Mesenchymal stem cell (in vitro differentiated cells and primary cell): ENCODE data around the gene LSP1.

ENCODE experiments used
- DNase-seq: peaks from one replicate; pipeline ENCODE4 v3.0.0-alpha.2; 2013
- H2AFZ ChIP-seq: one replicate; pipeline ENCODE4 v1.6.1; 2013; ENCODE audit warnings: low read depth, mild to moderate bottlenecking, control low read depth, inconsistent platforms, low read length, moderate library complexity
- H2AK5ac ChIP-seq: 2 replicates; pipeline ENCODE4 v1.6.1; 2013; ENCODE audit warnings: low read length, moderate library complexity, mild to moderate bottlenecking, inconsistent platforms; ENCODE audit not compliant: severe bottlenecking
- H2BK120ac ChIP-seq: one replicate; pipeline ENCODE4 v1.6.1; 2013; ENCODE audit warnings: low read depth, mild to moderate bottlenecking, inconsistent platforms, low read length, moderate library complexity
- H2BK12ac ChIP-seq, 2 experiments: one replicate each; pipeline ENCODE4 v1.6.1; 2013; ENCODE audit warnings: inconsistent platforms in 2 of 2, low read length in 2 of 2, mild to moderate bottlenecking in 2 of 2, moderate library complexity in 2 of 2, control low read depth in 1 of 2
- H2BK15ac ChIP-seq: one replicate; pipeline ENCODE4 v1.6.1; 2013; ENCODE audit warnings: mild to moderate bottlenecking, low read depth, inconsistent platforms; ENCODE audit not compliant: poor library complexity, severe bottlenecking
- H2BK5ac ChIP-seq: 2 replicates; pipeline ENCODE4 v1.6.1; 2013; ENCODE audit warnings: low read depth, mild to moderate bottlenecking, low read length, control low read depth, inconsistent platforms; ENCODE audit not compliant: poor library complexity, severe bottlenecking
- H3K14ac ChIP-seq, 2 experiments: one replicate each; pipeline ENCODE4 v1.6.1; 2013; ENCODE audit warnings: inconsistent platforms in 2 of 2, low read length in 2 of 2, control low read depth in 1 of 2, mild to moderate bottlenecking in 1 of 2, moderate library complexity in 1 of 2
- H3K18ac ChIP-seq, 2 experiments: one replicate each; pipeline ENCODE4 v1.6.1; 2013; ENCODE audit warnings: inconsistent platforms in 2 of 2, low read length in 2 of 2, control low read depth in 1 of 2, low read depth in 1 of 2, mild to moderate bottlenecking in 1 of 2
- H3K23ac ChIP-seq, 2 experiments: one replicate each; pipeline ENCODE4 v1.6.1; 2013; ENCODE audit warnings: inconsistent platforms in 2 of 2, low read length in 2 of 2, mild to moderate bottlenecking in 2 of 2, moderate library complexity in 2 of 2, control low read depth in 1 of 2
- H3K27ac ChIP-seq: 2 replicates; pipeline ENCODE4 v1.5.1; 2013; ENCODE audit warnings: mild to moderate bottlenecking, moderate library complexity, low read length, control low read depth, inconsistent platforms; ENCODE audit not compliant: poor library complexity, severe bottlenecking
- H3K27me3 ChIP-seq, 2 experiments: 2 replicates each; pipeline versions ENCODE4 v1.6.1 to v1.7.0; 2013; ENCODE audit warnings: low read length in 2 of 2, mild to moderate bottlenecking in 2 of 2, moderate library complexity in 2 of 2, control low read depth in 1 of 2, inconsistent platforms in 1 of 2; ENCODE audit not compliant: control insufficient read depth in 1 of 2, insufficient read depth in 1 of 2
- H3K36me3 ChIP-seq, 2 experiments: 2 replicates each; pipeline versions ENCODE4 v1.6.1 to v1.7.0; 2013; ENCODE audit warnings: low read length in 2 of 2, control low read depth in 1 of 2, inconsistent platforms in 1 of 2, low read depth in 1 of 2, mild to moderate bottlenecking in 1 of 2; ENCODE audit not compliant: insufficient read depth in 2 of 2, control insufficient read depth in 1 of 2
- H3K4ac ChIP-seq, 2 experiments: one replicate each; pipeline ENCODE4 v1.6.1; 2013; ENCODE audit warnings: inconsistent platforms in 2 of 2, low read length in 2 of 2, mild to moderate bottlenecking in 2 of 2, moderate library complexity in 2 of 2, control low read depth in 1 of 2, low read depth in 1 of 2
- H3K4me1 ChIP-seq: 2 replicates; pipeline ENCODE4 v1.6.1; 2013; ENCODE audit warnings: low read depth, low read length, control low read depth; ENCODE audit not compliant: control insufficient read depth, insufficient read depth
- H3K4me2 ChIP-seq: 2 replicates; pipeline ENCODE4 v1.6.1; 2013; ENCODE audit warnings: low read length, mild to moderate bottlenecking, inconsistent platforms; ENCODE audit not compliant: poor library complexity, severe bottlenecking
- H3K4me3 ChIP-seq, 2 experiments: 2 replicates each; pipeline versions ENCODE4 v1.5.1 to v1.7.0; 2013; ENCODE audit warnings: low read length in 2 of 2, mild to moderate bottlenecking in 2 of 2, control low read depth in 1 of 2, low read depth in 1 of 2; ENCODE audit not compliant: insufficient read depth in 1 of 2
- H3K79me1 ChIP-seq: replicated peaks from 2 replicates; pipeline ENCODE4 v1.6.1; 2013; ENCODE audit warnings: mild to moderate bottlenecking, control low read depth, low read length, inconsistent platforms; ENCODE audit not compliant: poor library complexity, severe bottlenecking
- H3K9ac ChIP-seq: 2 replicates; pipeline ENCODE4 v1.7.0; 2013; ENCODE audit warnings: mild to moderate bottlenecking, low read length, moderate library complexity
- H3K9me3 ChIP-seq: 2 replicates; pipeline ENCODE4 v1.7.0; 2013; ENCODE audit warnings: mild to moderate bottlenecking, low read length; ENCODE audit not compliant: control insufficient read depth
- H4K8ac ChIP-seq: one replicate; pipeline ENCODE4 v1.6.1; 2013; ENCODE audit warnings: inconsistent platforms, mild to moderate bottlenecking, low read length, moderate library complexity
- H4K91ac ChIP-seq: one replicate; pipeline ENCODE4 v1.6.1; 2013; ENCODE audit warnings: mild to moderate bottlenecking, low read length, inconsistent platforms
- WGBS: methylation state at CpG from one replicate; pipeline ENCODE4 v1.1.7; 2013; ENCODE audit warnings: mixed read lengths; 5-methylcytosine and 5-hydroxymethylcytosine counted together

LSP1 gene

DNA sequence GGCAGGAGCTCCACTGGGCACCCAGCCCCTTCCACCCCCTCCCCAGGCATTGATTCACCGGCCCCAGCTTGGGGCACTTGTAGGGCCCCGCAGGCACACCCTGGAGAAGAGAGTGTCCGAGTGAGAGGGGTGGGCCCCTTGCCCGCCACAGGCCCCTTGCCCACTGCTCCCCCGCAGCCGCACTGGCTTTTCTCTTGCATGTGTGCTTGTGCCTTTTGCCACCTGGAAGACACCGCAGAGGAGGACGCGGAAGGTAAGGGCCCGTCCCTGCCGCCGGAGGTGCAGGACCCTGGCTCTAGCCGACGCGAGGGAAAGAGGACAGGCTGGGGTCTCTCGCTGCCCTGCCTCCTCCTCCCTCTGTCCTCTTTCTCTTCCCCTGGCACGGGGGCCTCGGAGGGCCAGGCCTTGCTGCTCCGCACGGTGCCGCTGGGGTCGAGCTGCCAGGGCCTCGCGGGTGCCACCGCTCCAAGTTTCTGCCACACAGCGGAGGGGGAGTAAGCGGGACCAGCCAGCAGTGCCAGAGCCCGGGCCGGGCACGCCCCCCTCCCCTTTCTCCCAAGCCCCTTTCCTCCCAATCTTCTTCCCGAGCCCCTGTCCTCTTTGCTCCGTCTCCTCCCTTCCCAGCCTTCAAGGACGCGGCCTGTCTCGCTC lies 76.1 kb downstream of the LSP1 start:
- no peak overlapping the region for H3K23ac ChIP-seq
- H2AK5ac ChIP-seq = no peak overlapping the region
- DNase-seq = no peak
- no peak overlapping the region for H3K9ac ChIP-seq
- H2BK12ac ChIP-seq = no peak overlapping the region
- no peak overlapping the region for H2BK120ac ChIP-seq
- H3K14ac ChIP-seq = no peak overlapping the region
- H2BK5ac ChIP-seq = no peak overlapping the region
- H2BK15ac ChIP-seq = peak overlapping the region; percentile 12
- H3K27ac ChIP-seq = no peak overlapping the region
- no peak overlapping the region for H3K4me3 ChIP-seq
- H3K4me1 ChIP-seq = peaks cover 17% of the 10 kb centered on the region
- H3K36me3 ChIP-seq = no peaks in the 10 kb centered on the region
- peaks cover 13 to 25% of the 10 kb centered on the region in 2 experiments for H3K27me3 ChIP-seq
- no peak overlapping the region for H3K4ac ChIP-seq
- no peak overlapping the region for H4K8ac ChIP-seq
- H4K91ac ChIP-seq = no peak overlapping the region
- H3K18ac ChIP-seq = no peak overlapping the region
- H3K79me1 ChIP-seq = no peaks in the 10 kb centered on the region
- H2AFZ ChIP-seq = no peak overlapping the region
- 89% methylated on average over 35 of the region's 35 CpGs for WGBS
- no peak overlapping the region for H3K4me2 ChIP-seq
- no peaks in the 10 kb centered on the region for H3K9me3 ChIP-seq

DNA sequence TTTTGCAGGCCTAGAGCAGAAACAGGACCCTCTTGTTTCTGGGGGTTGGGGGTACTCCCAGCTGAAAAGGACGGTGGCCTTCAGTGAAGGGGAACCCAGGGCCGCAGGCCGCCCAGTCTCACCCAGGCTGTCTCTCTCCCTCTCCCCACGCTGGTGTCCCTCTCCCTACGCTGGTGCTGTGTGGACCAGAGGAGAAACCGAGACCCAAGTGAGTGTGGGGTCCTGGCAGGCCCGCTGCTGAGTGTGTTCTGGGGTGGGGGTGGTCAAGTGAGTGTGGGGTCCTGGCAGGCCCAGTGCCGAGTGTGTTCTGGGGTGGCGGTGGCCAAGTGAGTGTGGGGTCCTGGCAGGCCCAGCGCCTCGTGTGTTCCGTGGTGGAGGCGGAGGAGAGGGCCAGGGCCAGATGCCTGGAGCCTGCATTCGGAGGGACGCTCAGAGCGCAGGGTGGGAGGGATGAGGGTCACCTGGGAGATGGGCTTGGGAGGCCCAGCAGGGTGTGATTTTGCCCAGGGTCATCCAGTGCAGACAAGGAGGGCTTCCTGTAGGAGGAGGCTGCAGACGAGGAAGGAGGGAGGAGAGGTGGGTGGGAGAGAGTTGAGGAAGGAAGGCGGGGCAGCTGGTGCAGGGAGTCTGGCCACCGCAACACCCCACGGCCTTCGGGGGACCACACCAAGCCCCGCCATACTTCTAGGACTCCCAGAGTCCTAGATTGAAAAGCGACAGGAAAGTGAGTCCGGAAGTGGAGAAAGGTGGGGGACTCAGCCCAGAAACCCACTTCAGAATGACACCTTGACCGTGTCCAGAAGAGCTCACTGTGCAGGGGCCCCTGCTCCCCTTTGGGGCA lies 77.0 kb downstream of the LSP1 start:
- H4K91ac ChIP-seq = no peak overlapping the region

DNA sequence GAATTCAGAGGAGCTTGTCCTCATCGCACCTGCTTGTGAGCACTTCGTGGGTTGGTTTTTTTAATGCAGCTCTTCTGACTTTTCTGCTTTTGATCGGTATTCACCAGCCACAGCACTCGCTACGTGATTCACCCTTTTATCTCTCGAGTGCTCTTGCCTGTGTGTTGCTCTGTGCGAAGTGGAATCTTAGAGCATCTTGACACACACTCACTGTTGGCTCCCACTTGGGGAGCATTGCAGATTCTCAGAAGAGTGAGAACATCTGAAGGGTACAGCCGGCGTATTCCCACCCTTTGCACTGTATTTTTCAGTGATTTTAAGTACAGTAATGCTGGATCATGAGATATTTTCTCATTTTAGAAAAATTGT lies 77.6 kb downstream of the LSP1 start:
- no peak overlapping the region for H2AK5ac ChIP-seq
- H2AFZ ChIP-seq = no peak overlapping the region
- WGBS = 81% methylated on average over 7 of the region's 9 CpGs
- H3K14ac ChIP-seq = no peak overlapping the region
- H2BK5ac ChIP-seq = no peak overlapping the region
- H4K8ac ChIP-seq = no peak overlapping the region
- H3K4me1 ChIP-seq = peaks cover 15% of the 10 kb centered on the region
- H3K9ac ChIP-seq = peak overlapping the region; percentile 59
- no peak for DNase-seq
- H3K4ac ChIP-seq = no peak overlapping the region
- no peak overlapping the region for H2BK12ac ChIP-seq
- peaks cover 7 to 32% of the 10 kb centered on the region in 2 experiments for H3K27me3 ChIP-seq
- H3K79me1 ChIP-seq = no peaks in the 10 kb centered on the region
- H3K9me3 ChIP-seq = no peaks in the 10 kb centered on the region
- no peak overlapping the region for H3K18ac ChIP-seq
- H3K4me2 ChIP-seq = no peak overlapping the region
- H2BK15ac ChIP-seq = no peak overlapping the region
- no peak overlapping the region for H3K27ac ChIP-seq
- no peaks in the 10 kb centered on the region for H3K36me3 ChIP-seq
- H4K91ac ChIP-seq = no peak overlapping the region
- H3K4me3 ChIP-seq = no peak overlapping the region
- H2BK120ac ChIP-seq = no peak overlapping the region
- no peak overlapping the region for H3K23ac ChIP-seq

More for the DNA sequence above, 77.0 kb downstream of the LSP1 start:
- Histone ChIP-seq H2AK5ac (no peak overlapping the region), H2BK15ac (no peak overlapping the region), H3K4me3 (no peak overlapping the region), H3K23ac (peak overlapping the region in 1 of 2 experiments; percentile 1), H3K14ac (no peak overlapping the region), H3K4me1 (peaks cover 15% of the 10 kb centered on the region), H3K36me3 (no peaks in the 10 kb centered on the region), H3K27me3 (peaks cover 8 to 31% of the 10 kb centered on the region in 2 experiments), H3K4me2 (no peak overlapping the region), H3K4ac (no peak overlapping the region), H2BK5ac (no peak overlapping the region), H3K79me1 (no peaks in the 10 kb centered on the region), H3K9ac (no peak overlapping the region), H3K18ac (no peak overlapping the region), H4K8ac (no peak overlapping the region), H2BK120ac (no peak overlapping the region), H3K9me3 (no peaks in the 10 kb centered on the region), H3K27ac (no peak overlapping the region), H2BK12ac (no peak overlapping the region), H2AFZ (no peak overlapping the region)
- no peak for DNase-seq
- 89% methylated on average over 25 of the region's 25 CpGs for WGBS

DNA sequence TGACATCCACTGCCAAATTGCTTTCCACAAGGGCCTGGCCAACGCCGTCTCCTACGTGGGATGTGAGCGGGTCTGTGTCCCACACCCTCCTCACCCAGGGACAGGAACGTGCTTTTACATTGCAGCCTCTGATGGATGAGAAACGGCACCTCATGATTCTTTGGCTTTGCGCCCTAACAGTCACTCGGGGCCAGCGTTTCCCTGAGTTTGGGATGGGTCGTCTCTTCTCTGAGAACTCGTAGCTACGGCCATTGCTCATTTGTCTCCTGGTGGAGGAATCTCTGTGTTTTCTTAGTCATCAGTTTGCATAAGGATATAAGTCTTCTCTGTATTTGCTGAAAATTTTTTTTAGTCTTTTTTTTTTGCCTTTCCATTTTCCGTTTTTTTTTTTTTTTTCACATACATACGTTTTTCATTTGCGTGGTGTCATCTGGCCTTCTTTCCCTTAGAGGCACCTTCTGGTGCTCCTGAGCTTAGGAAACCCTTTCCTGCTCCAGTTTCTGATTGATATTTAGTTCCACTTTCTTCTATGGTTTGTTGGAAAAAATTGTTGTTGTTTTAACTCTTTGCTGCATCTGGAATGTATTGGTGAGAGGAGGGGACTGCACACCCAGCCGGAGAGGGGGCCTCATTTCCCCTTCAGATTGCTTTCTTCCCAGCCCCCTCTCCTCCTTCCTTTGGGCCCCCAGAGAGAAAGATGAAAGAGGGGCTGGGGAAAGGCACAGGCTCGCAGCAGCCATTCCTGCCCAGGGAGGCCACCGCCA lies 78.6 kb downstream of the LSP1 start:
- no peak overlapping the region for H2BK120ac ChIP-seq
- no peak overlapping the region for H3K18ac ChIP-seq
- H3K4me2 ChIP-seq = no peak overlapping the region
- peaks cover 4 to 32% of the 10 kb centered on the region in 2 experiments for H3K27me3 ChIP-seq
- H3K4ac ChIP-seq = no peak overlapping the region
- no peak overlapping the region for H2BK15ac ChIP-seq
- H2AFZ ChIP-seq = no peak overlapping the region
- H2BK5ac ChIP-seq = no peak overlapping the region
- no peaks in the 10 kb centered on the region for H3K9me3 ChIP-seq
- 84% methylated on average over 14 of the region's 18 CpGs for WGBS
- peak overlapping the region in 1 of 2 experiments; percentile 62 for H3K4me3 ChIP-seq
- no peak for DNase-seq
- H3K79me1 ChIP-seq = no peaks in the 10 kb centered on the region
- no peak overlapping the region for H2BK12ac ChIP-seq
- H3K23ac ChIP-seq = no peak overlapping the region
- no peak overlapping the region for H4K8ac ChIP-seq
- no peak overlapping the region for H3K27ac ChIP-seq
- no peak overlapping the region for H3K14ac ChIP-seq
- H3K9ac ChIP-seq = peak overlapping the region; percentile 59
- peaks cover 14% of the 10 kb centered on the region for H3K4me1 ChIP-seq
- H3K36me3 ChIP-seq = no peaks in the 10 kb centered on the region
- H4K91ac ChIP-seq = no peak overlapping the region
- no peak overlapping the region for H2AK5ac ChIP-seq
